HFF-Myc (cell line): ENCODE data around the gene TAF1D.

Source experiments
- DNase-seq: peaks from one replicate; pipeline ENCODE4 v3.0.0-alpha.2; 2011; ENCODE audit warnings: low read depth; ENCODE audit errors: extremely low read depth
- H3K4me3 ChIP-seq: replicated peaks from 2 replicates; pipeline ENCODE4 v1.5.1; 2011; ENCODE audit warnings: low read depth, mild to moderate bottlenecking, control low read depth, low read length
- CTCF ChIP-seq: IDR thresholded peaks from 2 replicates; pipeline ENCODE4 v1.5.1; 2012; ENCODE audit warnings: mild to moderate bottlenecking, low read depth, low read length, control low read depth; ENCODE audit errors: missing control alignments

TAF1D gene

GRCh38 chr11:93733474-93733873, 7.8 kb downstream of the TAF1D start:
- H3K4me3 ChIP-seq: peak overlapping the region; percentile 90
- no peak for TF ChIP-seq CTCF
- no peak for DNase-seq

GRCh38 chr11:93732237-93732892, 8.9 kb downstream of the TAF1D start:
- no peak for DNase-seq
- no peak overlapping the region for H3K4me3 ChIP-seq
- TF ChIP-seq CTCF: no peak

- no peak for TF ChIP-seq CTCF
- H3K4me3 ChIP-seq: no peak overlapping the region
These were observed 10.9 kb downstream of the TAF1D start for GRCh38 chr11:93730108-93731107.

GRCh38 chr11:93729129-93729616, 12.1 kb downstream of the TAF1D start:
- TF ChIP-seq CTCF: no peak
- DNase-seq: no peak
- H3K4me3 ChIP-seq: no peak overlapping the region

More at GRCh38 chr11:93730108-93731107, 10.9 kb downstream of the TAF1D start:
- no peak for DNase-seq

GRCh38 chr11:93728792-93729128, 12.5 kb downstream of the TAF1D start:
- DNase-seq: no peak
- no peak overlapping the region for H3K4me3 ChIP-seq
- no peak for TF ChIP-seq CTCF

GRCh38 chr11:93727985-93728791, 13.1 kb downstream of the TAF1D start:
- DNase-seq: no peak
- no peak for TF ChIP-seq CTCF
- no peak overlapping the region for H3K4me3 ChIP-seq
